K562 (cell line): Measurements from ENCODE around the gene APBA2. TPM values are rescaled to one million over a fixed set of nuclear protein-coding genes. Genes with fewer than 3 reads are reported as not detected.

ENCODE experiments used
- ARID4B ChIP-seq: sonication (generic); formaldehyde crosslinking; IDR thresholded peaks from 2 replicates; pipeline ENCODE4 v1.8.0; 2022; ENCODE audit warnings: mild to moderate bottlenecking, missing genetic modification reagents
- CBX8 ChIP-seq: fragments of 200-600 bp; sonication (generic); IDR thresholded peaks from 2 replicates; pipeline ENCODE4 v1.6.1; 2012; ENCODE audit warnings: borderline replicate concordance, mixed run types, low read depth, mild to moderate bottlenecking, moderate library complexity, mixed read lengths, low read length, control low read depth, inconsistent platforms; ENCODE audit not compliant: poor library complexity, severe bottlenecking; ENCODE audit errors: extremely low read depth
- DACH1 ChIP-seq: fragments of 450-650 bp; IDR thresholded peaks from 2 replicates; pipeline ENCODE4 v1.6.1; 2018; ENCODE audit not compliant: partially characterized antibody
- KLF10 ChIP-seq: fragments of 250-450 bp; sonication (Bioruptor Pico); IDR thresholded peaks from 2 replicates; pipeline ENCODE4 v1.6.1; 2021; ENCODE audit warnings: matching md5 sums
- KLF6 ChIP-seq: fragments of 250-450 bp; sonication (Bioruptor Pico); IDR thresholded peaks from 2 replicates; pipeline ENCODE4 v1.4.0; 2020; ENCODE audit warnings: mild to moderate bottlenecking, moderate library complexity, borderline replicate concordance
- NFIC ChIP-seq: fragments of 450-650 bp; IDR thresholded peaks from 2 replicates; pipeline ENCODE4 v1.6.1; 2017; ENCODE audit warnings: mild to moderate bottlenecking, inconsistent platforms
- POLR2H ChIP-seq: IDR thresholded peaks from 2 replicates; pipeline ENCODE4 v1.6.1; 2016; ENCODE audit warnings: missing genetic modification characterization, low read depth, mild to moderate bottlenecking, control low read depth, missing compliant biosample characterization, moderate library complexity
- SIX5 ChIP-seq, 2 experiments: IDR thresholded peaks; 2 replicates each; pipeline ENCODE4 v1.6.1; 2011; ENCODE audit warnings: low read length in 2 of 2, borderline replicate concordance in 1 of 2, low read depth in 1 of 2, mild to moderate bottlenecking in 1 of 2, moderate library complexity in 1 of 2; ENCODE audit not compliant: insufficient read depth in 1 of 2
- SMAD1 ChIP-seq: fragments of 150-350 bp; IDR thresholded peaks from 2 replicates; pipeline ENCODE4 v1.6.1; 2014; ENCODE audit warnings: low read length, low read depth; ENCODE audit not compliant: partially characterized antibody
- SMAD2 ChIP-seq: fragments of 150-350 bp; IDR thresholded peaks from 2 replicates; pipeline ENCODE4 v1.6.1; 2014; ENCODE audit warnings: low read depth, mild to moderate bottlenecking, low read length
- SMAD3 ChIP-seq: fragments of 450-650 bp; formaldehyde crosslinking; conservative IDR thresholded peaks from 2 replicates; pipeline ENCODE4 v1.4.0; 2020; ENCODE audit warnings: mild to moderate bottlenecking
- ZBTB7A ChIP-seq: IDR thresholded peaks from 2 replicates; pipeline ENCODE4 v1.6.1; 2011; ENCODE audit warnings: low read depth, mild to moderate bottlenecking, low read length, moderate library complexity, borderline replicate concordance; ENCODE audit not compliant: control insufficient read depth
- ZNF124 ChIP-seq: sonication (generic); formaldehyde crosslinking; IDR thresholded peaks from 2 replicates; pipeline ENCODE4 v1.8.1; 2022; ENCODE audit warnings: missing genetic modification reagents
- ZNF57 ChIP-seq: fragments of 450-650 bp; formaldehyde crosslinking; IDR thresholded peaks from 2 replicates; pipeline ENCODE4 v1.4.0; 2020; ENCODE audit warnings: mild to moderate bottlenecking, moderate library complexity
- ZNF592 ChIP-seq: fragments of 450-650 bp; IDR thresholded peaks from 2 replicates; pipeline ENCODE4 v1.6.1; 2017; ENCODE audit warnings: antibody characterized with exemption, mild to moderate bottlenecking
- ZNF639 ChIP-seq, 2 experiments: fragments of 200-800 bp in 1 of 2; sonication (Bioruptor generic) in 1 of 2; sonication (generic) in 1 of 2; formaldehyde crosslinking in 1 of 2; IDR thresholded peaks in 1 of 2; conservative IDR thresholded peaks in 1 of 2; 2 replicates each; pipeline versions ENCODE4 v1.5.0 to v1.6.1; 2016 to 2020; ENCODE audit warnings: missing compliant biosample characterization in 1 of 2, missing genetic modification characterization in 1 of 2, missing genetic modification reagents in 1 of 2
- polyA plus RNA-seq, 8 experiments: library from polyadenylated mRNA; depleted of rRNA in 4 of 8; stranded (reverse) in 5 of 8; unstranded in 3 of 8; fragments of >200 nt; fragmentation: Nextera tagmentation in 2 of 8; fragmentation: Illumina TruSeq in 1 of 8; extraction: Ambion mirVana in 2 of 8; extraction: Trizol in 1 of 8; gene quantifications; 2 replicates each; pipeline versions ENCODE4 v1.2.1 to v1.2.3, GENCODE V29; 2011 to 2014; ENCODE audit warnings: inconsistent platforms in 1 of 8, missing spikeins in 1 of 8
- total RNA-seq, 7 experiments: library from RNA; depleted of rRNA in 6 of 7; stranded (reverse); fragments of >200 nt in 6 of 7; fragmentation: Illumina TruSeq in 2 of 7; extraction: Trizol in 2 of 7; gene quantifications; 2 replicates each; pipeline versions ENCODE4 v1.2.1 to v1.2.3, GENCODE V29; 2011 to 2021; ENCODE audit warnings: low replicate concordance in 1 of 7

APBA2 gene
- total and polyA plus RNA-seq, 9 of the 15 experiments (the other 6 are each of a cell fraction or from before 2014, with no cell fraction given) = 0.24 to 40.9 (median 25.2) TPM

DNA sequence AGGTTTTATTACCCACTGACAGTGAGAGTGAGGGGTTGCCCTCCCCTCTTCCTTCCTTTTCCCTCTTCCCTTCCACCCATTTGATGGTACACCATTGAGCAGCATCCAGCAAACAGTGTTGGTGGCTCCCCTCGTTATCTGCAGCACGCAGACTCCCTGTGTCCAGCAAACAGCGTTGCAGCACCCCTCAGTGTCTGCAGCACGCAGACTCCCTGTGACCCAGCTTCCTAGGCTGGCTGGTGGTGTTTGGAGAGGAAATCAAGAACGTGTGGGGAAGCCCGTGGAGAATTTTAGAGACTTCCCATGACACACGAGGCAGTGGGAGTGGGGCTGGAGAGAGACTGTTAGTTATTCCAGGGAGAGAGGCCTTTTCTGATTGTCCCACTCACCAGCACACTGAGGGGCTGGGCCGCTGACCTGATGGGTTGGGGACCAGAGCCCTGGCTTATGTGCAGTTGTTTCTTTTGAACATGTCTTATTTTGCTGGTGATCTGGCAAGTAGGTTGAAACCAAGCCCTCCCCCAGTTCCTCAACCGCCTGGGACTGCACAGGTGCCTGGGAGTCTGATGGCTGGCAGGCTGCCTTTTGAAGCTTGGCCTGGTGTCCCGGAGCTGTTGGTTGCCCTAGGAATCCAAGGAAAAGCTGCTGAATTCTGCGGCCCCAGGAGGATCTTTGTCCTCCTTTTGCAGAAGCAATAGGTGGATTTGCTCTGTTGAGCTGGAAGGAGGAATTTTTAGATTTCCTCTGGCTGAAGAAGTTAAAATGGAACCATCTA is 19.0 kb downstream of the APBA2 start (continued):
- TF ChIP-seq ZBTB7A = peak; percentile 64; the same call in 1 of the 2 replicates
- no peak for TF ChIP-seq SIX5 (IDR thresholded peaks at IDR 0.05; ENCODE audit: borderline replicate concordance in 1 of 2, insufficient read depth in 1 of 2, low read depth in 1 of 2, low read length in 2 of 2)
- no peak for TF ChIP-seq SMAD1
- TF ChIP-seq CBX8 = no peak
- TF ChIP-seq SMAD3 (CRISPR knock-in tag) = no peak
- TF ChIP-seq DACH1 = no peak
- no peak for TF ChIP-seq ZNF124
- TF ChIP-seq ZNF639 (CRISPR knock-in tag; conservative IDR thresholded peaks at IDR 0.05 in 1 of 2, IDR thresholded peaks at IDR 0.05 in 1 of 2) = no peak
- peak; percentile 72 for TF ChIP-seq ZNF592
- peak; percentile 52; the same call in 1 of the 2 replicates for TF ChIP-seq NFIC
- TF ChIP-seq KLF6 (CRISPR knock-in tag) = no peak
- TF ChIP-seq ZNF57 (CRISPR knock-in tag) = no peak
- TF ChIP-seq POLR2H = no peak
- no peak for TF ChIP-seq ARID4B (CRISPR knock-in tag)
- TF ChIP-seq KLF10 (CRISPR knock-in tag) = no peak
- TF ChIP-seq SMAD2 = no peak
